ENCODE measurements around the gene PHTF1. TPM values are rescaled to one million over a fixed set of nuclear protein-coding genes. Genes with fewer than 3 reads are reported as not detected.

PHTF1 gene
- total and polyA plus RNA-seq, 2 of the 4 experiments (the other 2 are of a cell fraction), result 9.6 to 13.3 TPM

DNA sequence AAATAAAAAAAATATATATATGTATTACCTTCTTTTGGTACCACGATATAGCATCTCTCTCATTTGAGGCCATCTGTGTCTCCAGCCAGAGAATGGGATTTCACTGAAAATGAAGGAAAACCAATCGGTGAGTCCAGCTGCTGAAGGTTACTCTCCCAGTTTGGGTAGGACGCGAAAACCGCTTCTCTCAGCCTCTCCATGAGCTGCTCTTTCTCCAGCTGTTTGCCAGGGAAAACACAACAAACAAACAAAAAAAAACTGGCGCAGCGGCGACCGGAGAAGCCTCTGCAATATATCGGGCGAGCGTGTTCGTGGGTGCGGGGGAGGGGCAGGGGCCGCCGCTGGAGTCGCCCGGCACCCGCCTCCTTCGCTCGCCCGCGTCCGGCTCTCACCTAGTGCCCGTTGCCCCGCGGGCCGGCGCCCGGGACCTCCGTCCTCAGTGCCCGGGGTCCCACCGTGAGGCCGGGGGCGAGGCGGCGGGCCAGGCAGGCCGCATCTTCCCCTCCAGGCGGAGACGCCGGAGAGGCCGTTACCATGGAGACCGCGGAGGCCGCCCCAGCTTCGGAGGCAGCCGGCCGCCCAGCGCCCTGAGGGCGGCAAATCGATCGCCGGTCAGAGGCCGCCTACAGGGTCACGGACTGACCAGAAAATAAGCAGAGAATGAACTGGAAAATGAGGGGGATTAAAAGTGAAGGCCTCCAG is 504 bp downstream of the PHTF1 start:
- TF ChIP-seq MAZ (IDR thresholded peaks at IDR 0.05; ENCODE audit: borderline replicate concordance, low read depth, low read length), result peak; percentile 27; the same call in 1 of the 2 replicates
- no peak for TF ChIP-seq MAFK (IDR thresholded peaks at IDR 0.05; ENCODE audit: low read depth, low read length)
- no peak for TF ChIP-seq BHLHE40 (IDR thresholded peaks at IDR 0.05; ENCODE audit: low read depth, low read length)
- TF ChIP-seq POLR2A (IDR thresholded peaks at IDR 0.05; ENCODE audit: low read depth, low read length), result no peak
- H3K9me1 ChIP-seq (ENCODE audit: insufficient read depth, low read length), result no peaks in the 10 kb centered on the region
- H2AFZ ChIP-seq (replicated peaks; ENCODE audit: low read length, poor library complexity), result peak overlapping the region; percentile 95
- peak overlapping the region; percentile 49 for H3K4ac ChIP-seq (ENCODE audit: low read depth, low read length)
- peaks cover 9 to 27% of the 10 kb centered on the region in 2 experiments; a peak in 3 of 4 replicates for H3K79me1 ChIP-seq (ENCODE audit: low read depth in 1 of 2, low read length in 2 of 2)
- peak overlapping the region; percentile 15 for H4K5ac ChIP-seq (ENCODE audit: low read depth, low read length)
- no peaks in the 10 kb centered on the region for H3K4me1 ChIP-seq (ENCODE audit: control insufficient read depth, insufficient read depth, low read length)
- no TSS peak for BruUV-seq (replicated peaks)
- H2AK9ac ChIP-seq (replicated peaks; ENCODE audit: low read depth, low read length, poor library complexity), result peak overlapping the region; percentile 97
- H2BK120ac ChIP-seq (ENCODE audit: low read depth, low read length), result 0 out of 2 replicates have a peak overlapping the region, but pooled peaks have one; percentile 11
- ChIA-PET POLR2A (ENCODE audit: unreplicated experiment) (interaction anchor here (0.6 to 1.0 kb wide), 4 partner anchors 32 to 327 kb away, joined by 3 to 10 read pairs (median 3); no protein-coding TSS in a partner anchor), CTCF (no interaction called here)
- DNase-seq, result peak; percentile 25
- peak overlapping the region; percentile 87 for H3K14ac ChIP-seq (replicated peaks; ENCODE audit: low read depth, low read length)
- in situ Hi-C loops (cut with MboI; ENCODE audit: low sequenced_read_pairs), result no loop called here
- peak overlapping the region; percentile 83 to 99; a peak in 2 of 4 replicates for H4K8ac ChIP-seq (ENCODE audit: low read depth in 2 of 2, low read length in 2 of 2)
- H3K4me3 ChIP-seq (ENCODE audit: insufficient read depth, low read depth, low read length), result peak overlapping the region; percentile 86
- peak overlapping the region; percentile 94 for H3K27ac ChIP-seq (ENCODE audit: insufficient read depth, low read length)
- no peak overlapping the region for H2BK15ac ChIP-seq (ENCODE audit: low read depth, low read length)
- peak; percentile 69 for ATAC-seq (ENCODE audit: low read depth)
- peak overlapping the region; percentile 98 for H3K56ac ChIP-seq (ENCODE audit: extremely low read depth, insufficient read depth, low read length)
- no peaks in the 10 kb centered on the region for H3K27me3 ChIP-seq (ENCODE audit: control insufficient read depth, insufficient read depth, low read length)
- peak overlapping the region; percentile 58 for H4K91ac ChIP-seq (ENCODE audit: insufficient read depth, low read depth, low read length)
- H2BK5ac ChIP-seq (ENCODE audit: low read depth, low read length, poor library complexity, severe bottlenecking), result peak overlapping the region; percentile 76
- peak overlapping the region; percentile 83 for H3K9ac ChIP-seq (ENCODE audit: low read depth, low read length)
- no peak overlapping the region; the same call in 1 of the 2 replicates for H2AK5ac ChIP-seq (ENCODE audit: low read depth, low read length)
- H3K18ac ChIP-seq (ENCODE audit: low read depth, low read length), result peak overlapping the region; percentile 65
- H4K20me1 ChIP-seq (ENCODE audit: insufficient read depth, low read length), result no peaks in the 10 kb centered on the region
- no peak overlapping the region for H2BK20ac ChIP-seq (ENCODE audit: low read depth, low read length)
- H3K23ac ChIP-seq (ENCODE audit: low read depth, low read length), result peak overlapping the region; percentile 87
- intact Hi-C loops (cut with micrococcal nuclease), result loop anchor here (1.0 to 10.0 kb wide), 3 partner anchors 54 to 634 kb away; partner anchors contain the start of genes AP4B1, DCLRE1B and RSBN1
- H3K9me3 ChIP-seq (ENCODE audit: control insufficient read depth, insufficient read depth, low read length), result no peaks in the 10 kb centered on the region
- 1% methylated on average over 15 of the region's 55 CpGs; no CpG with 5 or more reads in 1 of the 2 experiments for WGBS, 2 experiments (ENCODE audit: extremely low coverage in 2 of 2, insufficient read length in 1 of 2)
- dilution Hi-C loops (cut with HindIII; ENCODE audit: low sequenced_read_pairs, unreplicated experiment), result no loop called here
- peaks cover 4% of the 10 kb centered on the region; the same call in 1 of the 2 replicates for H3K36me3 ChIP-seq (ENCODE audit: control insufficient read depth, insufficient read depth, low read length)
- peak overlapping the region; percentile 91 for H3K4me2 ChIP-seq (ENCODE audit: low read depth, low read length)
